Calu3 (cell line): ENCODE measurements around the gene HSPA6. TPM values are rescaled to one million over a fixed set of nuclear protein-coding genes. Genes with fewer than 3 reads are reported as not detected.

ENCODE experiments used
- BruUV-seq: library from RNA; stranded (reverse); fragments of 400-500 nt; replicated peaks from 2 replicates; lab custom pipeline; 2021; lab: Mats Ljungman, UMichigan
- CTCF ChIA-PET: fragments of 300-600 bp; sonication (Branson Sonifier 250); formaldehyde crosslinking; loops from one replicate; lab custom pipeline; 2022; ENCODE audit warnings: antibody characterized with exemption; lab: Charles Lee
- DNase-seq: peaks from one replicate; pipeline ENCODE4 v3.0.0; 2022
- H3K27ac Mint-ChIP-seq: one replicate; pipeline ENCODE4 v1.8.0; 2022; ENCODE audit warnings: mixed read lengths; ENCODE audit not compliant: unreplicated experiment
- H3K27me3 Mint-ChIP-seq: one replicate; pipeline ENCODE4 v1.8.0; 2022; ENCODE audit warnings: mixed read lengths; ENCODE audit not compliant: unreplicated experiment
- H3K36me3 Mint-ChIP-seq: one replicate; pipeline ENCODE4 v1.8.0; 2022; ENCODE audit warnings: mild to moderate bottlenecking, moderate library complexity, mixed read lengths; ENCODE audit not compliant: insufficient read depth, unreplicated experiment
- H3K4me1 Mint-ChIP-seq: one replicate; pipeline ENCODE4 v1.8.0; 2022; ENCODE audit warnings: mild to moderate bottlenecking, low read depth, mixed read lengths; ENCODE audit not compliant: unreplicated experiment
- H3K4me3 Mint-ChIP-seq: one replicate; pipeline ENCODE4 v1.8.0; 2022; ENCODE audit warnings: mild to moderate bottlenecking, low read depth, moderate library complexity, mixed read lengths; ENCODE audit not compliant: unreplicated experiment
- H3K9me3 Mint-ChIP-seq: one replicate; pipeline ENCODE4 v1.8.0; 2022; ENCODE audit warnings: low read depth, mixed read lengths; ENCODE audit not compliant: unreplicated experiment
- CTCF ChIP-seq: fragments of 200-600 bp; IDR thresholded peaks from one replicate; pipeline ENCODE4 v1.8.0; 2022; ENCODE audit warnings: antibody characterized with exemption; ENCODE audit not compliant: unreplicated experiment
- intact Hi-C: fragments of 100-400 bp; cut with micrococcal nuclease; formaldehyde crosslinking; loops from one replicate; pipeline ENCODE4 v1.10.0; 2022; ENCODE audit not compliant: unreplicated experiment
- total RNA-seq: library from RNA; stranded (reverse); gene quantifications from 2 replicates; pipeline ENCODE4 v1.2.3, GENCODE V29; 2022

The HSPA6 gene
- total RNA-seq, 1 experiment from 2014 or later, result 1.3 TPM

GRCh38 chr1:161495490-161495889 is 28.9 kb upstream of the HSPA6 start:
- Mint-ChIP-seq H3K9me3 (no peaks in the 10 kb centered on the region), H3K27ac (no peak overlapping the region), H3K27me3 (peaks cover 80% of the 10 kb centered on the region), H3K4me1 (no peaks in the 10 kb centered on the region), H3K4me3 (no peak overlapping the region), H3K36me3 (no peaks in the 10 kb centered on the region)
- CTCF ChIA-PET, result interaction anchor here (0.6 kb wide), 1 partner anchor 266 kb away, joined by 4 read pairs; no protein-coding TSS in a partner anchor
- BruUV-seq, result no TSS peak
- DNase-seq, result no peak
- intact Hi-C loops, result no loop called here
- no peak for TF ChIP-seq CTCF

DNA sequence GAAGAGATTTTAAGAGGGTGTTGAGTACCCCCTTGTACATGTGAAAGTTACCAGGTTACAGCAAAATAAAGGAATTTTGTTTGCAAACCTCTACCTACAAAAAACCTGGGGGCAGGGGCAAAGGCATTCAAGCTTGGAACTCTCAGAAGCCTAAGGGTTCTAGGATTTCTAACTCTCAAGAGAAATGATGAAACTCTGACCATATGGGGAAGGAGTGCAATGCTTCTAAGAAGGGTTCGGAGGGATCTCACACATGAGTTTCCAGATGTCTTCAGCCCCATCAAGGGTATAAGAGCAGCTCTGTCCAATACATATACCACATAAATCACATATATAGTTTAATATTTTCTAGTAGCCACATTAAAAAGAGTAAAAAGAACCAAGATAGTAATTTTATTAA is 26.4 kb upstream of the HSPA6 start:
- BruUV-seq, result no TSS peak
- intact Hi-C loops, result no loop called here
- H3K27me3 Mint-ChIP-seq, result peaks cover 70% of the 10 kb centered on the region
- no peaks in the 10 kb centered on the region for H3K36me3 Mint-ChIP-seq
- CTCF ChIA-PET, result interaction anchor here (0.6 to 0.7 kb wide), 2 partner anchors 10 to 241 kb away, joined by 3 to 4 read pairs; no protein-coding TSS in a partner anchor
- no peak for DNase-seq
- H3K4me3 Mint-ChIP-seq, result no peak overlapping the region
- no peak overlapping the region for H3K27ac Mint-ChIP-seq
- H3K9me3 Mint-ChIP-seq, result no peaks in the 10 kb centered on the region
- no peaks in the 10 kb centered on the region for H3K4me1 Mint-ChIP-seq
- no peak for TF ChIP-seq CTCF

DNA sequence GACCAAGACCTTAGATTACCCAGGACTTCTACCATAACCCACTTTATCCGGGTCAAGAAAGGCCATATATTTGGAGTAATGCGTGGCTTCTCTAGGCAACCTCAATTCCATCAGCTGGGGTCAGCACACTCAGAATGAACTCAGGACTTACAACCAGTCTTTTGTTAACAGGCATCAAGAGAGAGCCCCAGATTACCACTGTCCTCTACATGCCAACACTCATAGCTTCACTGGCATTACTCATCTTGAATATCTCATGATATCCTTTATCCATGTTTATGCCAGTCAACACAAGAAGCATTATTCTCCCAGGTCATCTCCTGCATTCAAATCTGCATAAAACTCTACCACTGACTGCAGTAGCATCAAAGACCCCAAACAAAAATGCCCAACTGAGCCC is 25.7 kb upstream of the HSPA6 start:
- BruUV-seq, result no TSS peak
- H3K27ac Mint-ChIP-seq, result no peak overlapping the region
- no peaks in the 10 kb centered on the region for H3K36me3 Mint-ChIP-seq
- CTCF ChIA-PET, result no interaction called here
- peaks cover 63% of the 10 kb centered on the region for H3K27me3 Mint-ChIP-seq
- no peak overlapping the region for H3K4me3 Mint-ChIP-seq
- intact Hi-C loops, result no loop called here
- no peaks in the 10 kb centered on the region for H3K4me1 Mint-ChIP-seq
- TF ChIP-seq CTCF, result no peak
- no peak for DNase-seq
- no peaks in the 10 kb centered on the region for H3K9me3 Mint-ChIP-seq

GRCh38 chr1:161499099-161500039 is 25.0 kb upstream of the HSPA6 start:
- intact Hi-C loops, result no loop called here
- BruUV-seq, result no TSS peak

More at GRCh38 chr1:161499099-161500039, 25.0 kb upstream of the HSPA6 start:
- no peaks in the 10 kb centered on the region for H3K9me3 Mint-ChIP-seq
- H3K36me3 Mint-ChIP-seq, result no peaks in the 10 kb centered on the region
- no peaks in the 10 kb centered on the region for H3K4me1 Mint-ChIP-seq
- DNase-seq, result no peak
- H3K27ac Mint-ChIP-seq, result no peak overlapping the region
- no peak overlapping the region for H3K4me3 Mint-ChIP-seq
- CTCF ChIA-PET, result no interaction called here
- H3K27me3 Mint-ChIP-seq, result peaks cover 56% of the 10 kb centered on the region
- no peak for TF ChIP-seq CTCF
